Measurements from ENCODE around the gene TMEM258.
A peak's percentile ranks its signal among the peaks of the same experiment; 100 is the strongest.

TMEM258 gene

DNA sequence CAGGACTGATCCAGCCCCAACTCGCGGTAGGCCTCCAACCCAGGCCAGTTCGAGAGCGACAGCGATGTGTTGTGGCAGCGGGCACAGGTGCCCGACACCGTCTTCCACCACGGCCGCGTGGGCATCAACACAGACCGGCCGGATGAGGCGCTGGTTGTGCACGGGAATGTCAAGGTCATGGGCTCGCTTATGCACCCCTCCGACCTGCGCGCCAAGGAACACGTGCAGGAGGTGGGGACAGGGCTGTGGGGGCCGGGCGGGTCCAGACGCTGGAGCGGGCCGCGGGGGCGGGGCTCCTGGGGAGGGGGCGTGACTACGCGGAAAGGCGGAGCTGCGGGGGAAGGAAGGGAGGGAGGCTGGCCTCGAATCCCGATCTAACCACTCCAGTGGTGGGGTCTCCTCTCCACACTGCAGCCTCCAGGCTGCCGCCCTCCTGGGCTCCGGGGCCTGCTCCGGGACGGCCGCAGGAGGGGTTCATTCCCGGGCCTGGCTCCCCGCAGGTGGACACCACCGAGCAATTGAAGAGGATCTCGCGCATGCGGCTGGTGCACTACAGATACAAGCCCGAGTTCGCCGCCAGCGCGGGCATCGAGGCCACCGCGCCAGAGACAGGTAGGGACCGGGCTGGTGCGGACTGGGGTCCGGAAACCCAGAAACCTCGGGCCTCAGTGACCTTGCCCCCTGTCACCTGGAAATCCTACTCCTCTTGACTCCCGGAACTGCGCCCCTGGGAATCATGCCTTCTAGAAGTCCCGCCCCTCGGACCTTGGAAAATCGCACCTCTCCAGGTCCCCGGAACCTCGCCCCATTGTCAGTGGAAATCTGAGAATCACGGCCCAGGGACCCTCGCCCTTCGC, 14.9 kb downstream of the TMEM258 start:
- no peak overlapping the region for H3K27ac ChIP-seq
- TF ChIP-seq, protein P1, sequence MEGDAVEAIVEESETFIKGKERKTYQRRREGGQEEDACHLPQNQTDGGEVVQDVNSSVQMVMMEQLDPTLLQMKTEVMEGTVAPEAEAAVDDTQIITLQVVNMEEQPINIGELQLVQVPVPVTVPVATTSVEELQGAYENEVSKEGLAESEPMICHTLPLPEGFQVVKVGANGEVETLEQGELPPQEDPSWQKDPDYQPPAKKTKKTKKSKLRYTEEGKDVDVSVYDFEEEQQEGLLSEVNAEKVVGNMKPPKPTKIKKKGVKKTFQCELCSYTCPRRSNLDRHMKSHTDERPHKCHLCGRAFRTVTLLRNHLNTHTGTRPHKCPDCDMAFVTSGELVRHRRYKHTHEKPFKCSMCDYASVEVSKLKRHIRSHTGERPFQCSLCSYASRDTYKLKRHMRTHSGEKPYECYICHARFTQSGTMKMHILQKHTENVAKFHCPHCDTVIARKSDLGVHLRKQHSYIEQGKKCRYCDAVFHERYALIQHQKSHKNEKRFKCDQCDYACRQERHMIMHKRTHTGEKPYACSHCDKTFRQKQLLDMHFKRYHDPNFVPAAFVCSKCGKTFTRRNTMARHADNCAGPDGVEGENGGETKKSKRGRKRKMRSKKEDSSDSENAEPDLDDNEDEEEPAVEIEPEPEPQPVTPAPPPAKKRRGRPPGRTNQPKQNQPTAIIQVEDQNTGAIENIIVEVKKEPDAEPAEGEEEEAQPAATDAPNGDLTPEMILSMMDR (conservative IDR thresholded peaks at IDR 0.05), result no peak

DNA sequence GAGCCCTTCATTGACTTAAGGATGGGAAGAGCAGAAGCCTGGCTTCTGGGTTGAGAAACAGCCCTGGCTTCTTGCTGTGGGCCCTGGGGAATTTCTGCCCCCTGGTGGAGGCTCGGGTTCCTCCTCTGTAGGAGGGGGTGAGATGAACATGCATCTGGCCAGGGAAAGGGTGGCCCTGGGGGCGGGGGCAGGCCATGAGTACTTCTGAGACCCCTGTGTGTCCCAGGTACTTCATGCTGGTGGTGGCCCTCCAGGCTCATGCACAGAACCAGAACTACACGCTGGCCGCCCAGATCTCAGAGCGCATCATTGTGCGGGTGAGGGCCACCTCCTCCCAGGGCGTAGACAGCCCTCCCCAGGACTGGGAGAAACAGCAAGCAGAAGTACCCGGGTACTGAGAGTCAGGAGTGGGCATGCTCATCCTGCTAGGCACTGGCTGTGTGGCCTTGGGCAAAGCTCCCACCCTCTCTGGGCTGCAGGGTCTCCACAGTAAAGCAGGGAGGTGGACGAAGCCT, 15.8 kb downstream of the TMEM258 start:
- TF ChIP-seq, protein P1 (conservative IDR thresholded peaks at IDR 0.05), result peak; percentile 76

DNA sequence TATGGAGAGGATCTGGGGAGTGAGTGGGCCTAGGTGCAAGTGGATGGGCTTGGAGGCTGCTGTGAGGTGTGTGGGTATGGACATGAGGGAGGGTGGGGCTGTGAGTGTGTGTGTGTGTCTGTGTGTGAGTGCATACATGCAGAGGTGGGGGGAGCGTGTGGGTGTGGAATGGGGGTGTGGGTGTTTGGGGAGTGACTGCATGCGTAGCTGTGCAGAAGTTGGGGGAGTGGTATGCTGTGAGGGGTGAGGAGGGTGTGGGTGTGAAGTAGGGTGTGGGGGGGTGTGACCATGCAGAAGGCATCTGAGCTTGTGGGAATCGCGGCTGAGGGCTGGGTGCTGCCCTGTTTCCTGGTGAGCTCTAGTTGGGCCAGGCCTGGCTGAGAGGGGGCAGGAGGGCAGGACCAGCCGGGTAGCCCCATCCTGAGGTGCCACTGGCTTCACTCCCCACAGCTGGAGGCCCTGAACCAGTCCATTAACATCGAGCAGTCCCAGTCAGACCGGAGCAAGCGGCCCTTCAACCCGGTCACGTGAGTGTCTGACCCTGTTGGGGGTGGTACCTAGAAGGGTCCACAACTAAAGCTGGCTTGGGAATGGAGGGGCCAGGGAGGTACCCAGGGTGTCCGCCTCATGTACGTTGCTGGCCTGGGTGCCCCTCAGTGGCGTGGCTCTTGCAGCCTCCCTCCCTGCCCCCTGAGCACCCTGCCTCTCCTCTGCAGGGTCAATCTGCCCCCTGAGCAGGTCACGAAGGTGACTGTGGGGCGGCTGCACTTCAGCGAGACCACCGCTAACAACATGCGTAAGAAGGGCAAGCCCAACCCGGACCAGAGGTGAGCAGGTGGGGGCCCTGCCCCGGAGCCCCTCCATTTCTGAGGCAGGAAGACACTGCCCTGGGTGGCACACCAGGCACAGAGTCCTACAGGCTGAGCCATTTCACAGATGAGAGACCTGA, 16.5 kb downstream of the TMEM258 start:
- no peak overlapping the region for H3K27ac ChIP-seq
- TF ChIP-seq, protein P1 (conservative IDR thresholded peaks at IDR 0.05), result no peak

More for the DNA sequence above, 15.8 kb downstream of the TMEM258 start:
- no peak overlapping the region for H3K27ac ChIP-seq

- TF ChIP-seq, protein P1 (conservative IDR thresholded peaks at IDR 0.05), result no peak
- H3K27ac ChIP-seq, result no peak overlapping the region
These were observed 17.3 kb downstream of the TMEM258 start for GRCh38 chr11:61775106-61775505.

DNA sequence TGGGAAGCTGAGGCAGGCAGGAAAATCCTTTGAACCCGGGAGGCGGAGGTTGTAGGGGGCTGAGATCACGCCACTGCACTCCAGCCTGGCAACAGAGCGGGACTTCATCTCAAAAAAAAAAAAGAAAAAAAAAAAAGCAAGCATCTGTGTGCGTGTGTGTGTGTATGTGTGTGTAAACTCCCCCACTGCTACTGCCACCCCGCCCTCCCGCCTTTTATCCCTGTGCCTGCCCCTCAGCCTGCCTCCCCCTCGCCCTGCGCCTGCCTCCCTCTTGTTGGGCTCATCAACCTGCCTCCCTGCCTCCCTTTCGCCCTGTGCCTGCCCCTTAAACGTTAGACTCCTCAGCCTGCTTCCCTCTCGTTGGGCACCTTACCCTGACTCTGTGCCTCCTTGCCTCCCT, 18.0 kb downstream of the TMEM258 start:
- TF ChIP-seq, protein P1 (conservative IDR thresholded peaks at IDR 0.05), result no peak
- no peak overlapping the region for H3K27ac ChIP-seq

GRCh38 chr11:61773809-61774208, 18.6 kb downstream of the TMEM258 start:
- no peak overlapping the region for H3K27ac ChIP-seq
- TF ChIP-seq, protein P1 (conservative IDR thresholded peaks at IDR 0.05), result no peak

- H3K27ac ChIP-seq, result no peak overlapping the region
- TF ChIP-seq, protein P1 (conservative IDR thresholded peaks at IDR 0.05), result no peak
These were observed 19.0 kb downstream of the TMEM258 start for GRCh38 chr11:61773356-61773755.

All from VCaP (cell line).